ENCODE measurements around the gene NEK6.

NEK6 gene

DNA sequence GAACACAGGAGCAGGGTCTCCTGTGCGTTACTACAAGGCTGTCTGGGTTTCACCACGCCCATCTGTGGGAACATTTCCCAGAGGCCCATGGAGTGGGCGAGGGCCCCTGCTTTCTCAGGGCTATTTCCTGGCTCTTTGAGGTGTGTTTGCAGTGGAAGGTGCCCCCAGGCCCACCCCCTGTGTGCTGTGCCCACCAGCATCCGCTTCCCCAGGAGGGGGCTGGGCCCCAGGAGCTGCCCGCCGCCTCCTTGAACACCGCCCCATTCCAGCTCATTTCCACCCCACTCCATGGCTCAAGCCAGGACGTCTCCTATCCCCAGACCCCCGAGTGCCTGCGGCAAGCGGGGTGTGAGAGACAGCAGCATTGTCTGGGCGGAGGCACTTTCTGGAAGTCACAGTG is 70.5 kb downstream of the NEK6 start:
- Mint-ChIP-seq H3K9me3 (no peaks in the 10 kb centered on the region), H3K27ac (no peak overlapping the region), H3K4me3 (no peak overlapping the region), H3K4me1 (peaks cover 23% of the 10 kb centered on the region), H3K27me3 (ENCODE audit: low read depth) (peaks cover 4% of the 10 kb centered on the region), H3K36me3 (ENCODE audit: low read depth) (peaks cover 8% of the 10 kb centered on the region)
- TF ChIP-seq, protein P1, sequence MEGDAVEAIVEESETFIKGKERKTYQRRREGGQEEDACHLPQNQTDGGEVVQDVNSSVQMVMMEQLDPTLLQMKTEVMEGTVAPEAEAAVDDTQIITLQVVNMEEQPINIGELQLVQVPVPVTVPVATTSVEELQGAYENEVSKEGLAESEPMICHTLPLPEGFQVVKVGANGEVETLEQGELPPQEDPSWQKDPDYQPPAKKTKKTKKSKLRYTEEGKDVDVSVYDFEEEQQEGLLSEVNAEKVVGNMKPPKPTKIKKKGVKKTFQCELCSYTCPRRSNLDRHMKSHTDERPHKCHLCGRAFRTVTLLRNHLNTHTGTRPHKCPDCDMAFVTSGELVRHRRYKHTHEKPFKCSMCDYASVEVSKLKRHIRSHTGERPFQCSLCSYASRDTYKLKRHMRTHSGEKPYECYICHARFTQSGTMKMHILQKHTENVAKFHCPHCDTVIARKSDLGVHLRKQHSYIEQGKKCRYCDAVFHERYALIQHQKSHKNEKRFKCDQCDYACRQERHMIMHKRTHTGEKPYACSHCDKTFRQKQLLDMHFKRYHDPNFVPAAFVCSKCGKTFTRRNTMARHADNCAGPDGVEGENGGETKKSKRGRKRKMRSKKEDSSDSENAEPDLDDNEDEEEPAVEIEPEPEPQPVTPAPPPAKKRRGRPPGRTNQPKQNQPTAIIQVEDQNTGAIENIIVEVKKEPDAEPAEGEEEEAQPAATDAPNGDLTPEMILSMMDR (IDR thresholded peaks at IDR 0.05; ENCODE audit: unreplicated experiment in 3 of 3): no peak

DNA sequence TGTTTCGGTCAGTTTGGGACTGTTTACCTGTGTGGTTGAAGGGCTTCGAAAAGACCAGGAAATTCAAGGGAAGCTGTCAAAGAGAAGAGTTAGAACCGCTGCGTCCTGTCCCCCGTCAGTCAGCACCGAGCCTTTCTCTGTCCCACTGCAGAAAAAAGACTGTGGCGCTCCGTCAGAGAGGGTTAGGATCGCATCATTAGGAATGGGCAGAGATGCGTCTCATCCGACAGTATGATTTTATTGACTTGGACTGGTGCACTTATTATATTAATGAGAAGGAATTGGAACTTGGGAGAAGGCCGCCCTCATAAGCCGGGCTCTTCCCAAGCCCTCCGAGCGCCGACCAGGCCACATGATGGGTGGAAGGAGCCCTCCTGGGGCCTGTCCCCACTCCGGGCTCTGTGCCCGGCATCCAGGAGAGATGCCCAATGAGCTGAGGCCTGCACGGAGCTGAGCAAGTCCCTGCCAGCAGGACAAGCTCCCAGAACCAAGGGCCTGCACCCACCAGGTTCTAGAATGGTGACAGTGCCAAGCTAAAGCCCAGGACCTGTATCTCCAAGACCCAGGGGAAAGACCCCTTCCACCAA is 71.5 kb downstream of the NEK6 start:
- Mint-ChIP-seq H3K4me3 (no peak overlapping the region), H3K4me1 (peaks cover 23% of the 10 kb centered on the region), H3K27ac (no peak overlapping the region), H3K27me3 (ENCODE audit: low read depth) (peaks cover 4% of the 10 kb centered on the region), H3K9me3 (no peaks in the 10 kb centered on the region), H3K36me3 (ENCODE audit: low read depth) (peaks cover 8% of the 10 kb centered on the region)
- TF ChIP-seq, protein P1 (IDR thresholded peaks at IDR 0.05; ENCODE audit: unreplicated experiment in 3 of 3): no peak

DNA sequence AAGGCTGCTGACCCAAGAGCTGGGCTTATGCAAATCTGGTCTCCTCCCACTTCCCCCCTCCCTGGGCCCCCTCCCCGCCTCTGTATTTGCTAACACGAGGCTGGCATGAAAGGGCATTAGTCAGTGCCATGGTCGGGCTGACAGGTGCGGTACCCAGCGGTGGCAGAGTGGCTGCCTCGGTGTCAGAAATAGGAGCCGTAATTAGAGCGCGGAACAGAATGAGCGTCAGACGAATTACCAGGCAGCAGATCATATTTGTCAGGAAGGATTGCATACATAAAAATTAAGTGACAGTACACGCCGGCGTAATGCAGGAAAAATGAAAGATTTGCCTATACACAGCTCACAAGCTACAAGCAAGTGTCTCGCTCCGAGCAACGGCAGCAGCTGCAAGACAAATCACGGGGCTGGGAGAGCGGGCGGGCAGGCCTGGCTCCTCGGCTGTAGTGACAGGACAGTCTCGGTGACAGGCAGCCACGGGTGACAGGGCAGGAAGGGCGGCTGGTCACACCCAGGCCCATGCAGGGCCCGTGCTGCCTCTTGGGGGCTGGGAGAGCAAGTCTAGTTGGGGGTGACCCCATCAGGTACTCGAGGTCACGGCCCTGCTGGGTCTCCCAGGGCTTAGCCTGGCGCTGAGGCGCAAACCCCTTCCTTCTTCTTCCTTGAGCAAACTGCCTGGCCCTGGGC is 72.4 kb downstream of the NEK6 start:
- H3K4me1 Mint-ChIP-seq: peaks cover 23% of the 10 kb centered on the region
- peak overlapping the region; percentile 35 to 76 (median 59) for H3K27ac Mint-ChIP-seq
- no peaks in the 10 kb centered on the region for H3K9me3 Mint-ChIP-seq
- peak overlapping the region in 2 of 3 experiments; percentile 13 to 31 for H3K4me3 Mint-ChIP-seq
- peaks cover 4% of the 10 kb centered on the region for H3K27me3 Mint-ChIP-seq (ENCODE audit: low read depth)
- TF ChIP-seq, protein P1 (IDR thresholded peaks at IDR 0.05; ENCODE audit: unreplicated experiment in 3 of 3): no peak
- H3K36me3 Mint-ChIP-seq (ENCODE audit: low read depth): peaks cover 10% of the 10 kb centered on the region

DNA sequence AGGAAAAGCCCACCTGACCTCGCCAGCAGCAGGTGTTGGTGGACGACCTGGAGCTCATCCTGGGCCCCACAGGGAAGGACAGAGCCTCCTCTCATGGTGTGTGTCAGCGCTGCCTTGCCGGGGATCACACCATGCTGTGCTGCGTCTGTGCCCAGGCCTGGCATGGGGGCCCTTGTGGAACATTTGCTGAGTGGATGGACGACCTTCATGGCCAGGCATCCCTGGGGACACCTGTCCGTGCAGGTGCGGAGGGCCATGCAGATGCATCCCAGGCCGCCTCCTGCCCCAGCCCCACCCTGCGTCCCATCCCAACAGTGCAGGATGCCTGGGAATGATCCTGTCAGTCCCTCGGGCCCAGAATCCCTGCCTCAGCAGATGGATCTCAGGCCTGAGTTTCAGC is 73.8 kb downstream of the NEK6 start:
- Mint-ChIP-seq H3K4me1 (peaks cover 23% of the 10 kb centered on the region), H3K9me3 (no peaks in the 10 kb centered on the region), H3K27ac (peak overlapping the region in 1 of 3 experiments; percentile 61), H3K36me3 (ENCODE audit: low read depth) (peaks cover 24% of the 10 kb centered on the region), H3K4me3 (no peak overlapping the region), H3K27me3 (ENCODE audit: low read depth) (peaks cover 4% of the 10 kb centered on the region)
- TF ChIP-seq, protein P1 (IDR thresholded peaks at IDR 0.05; ENCODE audit: unreplicated experiment in 3 of 3): no peak

DNA sequence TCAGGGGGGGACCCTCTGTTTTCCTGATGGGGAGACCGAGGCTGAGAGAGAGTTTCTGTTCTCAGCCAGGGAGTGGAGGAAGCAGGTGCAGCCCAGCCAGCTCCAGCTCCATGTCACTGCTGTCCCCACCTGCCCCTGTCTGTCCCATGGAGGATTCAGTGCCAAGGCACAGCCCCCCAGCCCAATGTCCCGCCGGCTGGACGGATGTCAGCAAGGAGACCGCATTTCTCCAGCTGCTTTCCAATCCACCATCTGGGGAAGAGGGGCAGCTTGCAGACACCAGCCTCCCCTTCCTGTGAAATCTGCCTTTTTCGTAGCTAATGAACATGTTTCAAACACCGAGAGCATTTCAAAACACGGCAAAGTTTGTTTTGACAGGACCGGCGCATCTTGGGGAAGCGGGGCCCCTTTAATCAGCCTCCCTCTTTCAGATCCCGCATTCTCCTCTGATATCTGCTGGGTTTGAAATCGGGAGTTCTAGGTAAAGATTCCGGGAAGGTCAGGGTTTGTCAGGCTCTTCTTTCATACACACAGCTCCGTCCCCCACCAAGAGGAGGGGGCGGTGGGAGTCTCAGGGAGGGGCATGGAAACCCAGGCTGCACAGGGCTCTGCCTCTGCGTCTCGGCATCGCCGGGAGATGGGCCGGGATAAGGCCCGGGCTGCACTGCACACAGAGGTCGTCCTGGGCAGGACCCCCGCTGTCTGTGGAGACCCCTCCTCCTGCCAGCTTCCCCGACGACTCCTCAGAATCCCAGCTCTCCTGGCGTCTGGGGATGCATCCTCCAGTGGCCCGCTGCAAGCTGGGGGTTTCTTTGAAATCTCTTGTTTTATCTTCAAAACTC is 74.8 kb downstream of the NEK6 start:
- Mint-ChIP-seq H3K36me3 (ENCODE audit: low read depth) (peaks cover 32% of the 10 kb centered on the region), H3K27me3 (ENCODE audit: low read depth) (peaks cover 4% of the 10 kb centered on the region), H3K9me3 (no peaks in the 10 kb centered on the region), H3K4me1 (peaks cover 23% of the 10 kb centered on the region), H3K27ac (peak overlapping the region; percentile 41 to 80 (median 61)), H3K4me3 (peak overlapping the region in 2 of 3 experiments; percentile 28 to 34)
- TF ChIP-seq, protein P1 (IDR thresholded peaks at IDR 0.05; ENCODE audit: unreplicated experiment in 3 of 3): no peak
